Panc1 (cell line): ENCODE results near the gene RACK1. TPM values are rescaled to one million over a fixed set of nuclear protein-coding genes. Genes with fewer than 3 reads are reported as not detected.

Source experiments
- ATAC-seq: fragments of 200-7000 bp; cut with Tn5 transposase; 2 replicates; pipeline ENCODE4 v1.9.1; 2020; ENCODE audit warnings: mild to moderate bottlenecking, moderate library complexity
- BruUV-seq: library from RNA; stranded (reverse); fragments of 400-500 nt; replicated peaks from 2 replicates; lab custom pipeline; 2021; lab: Mats Ljungman, UMichigan
- CTCF ChIA-PET: fragments of 300-600 bp; sonication (Branson Sonifier 250); formaldehyde crosslinking; loops from one replicate; lab custom pipeline; 2022; ENCODE audit warnings: antibody characterized with exemption; lab: Charles Lee
- POLR2A ChIA-PET: fragments of 300-600 bp; sonication (Branson Sonifier 250); formaldehyde crosslinking; loops from one replicate; lab custom pipeline; 2022; ENCODE audit warnings: antibody characterized with exemption; lab: Charles Lee
- DNase-seq: peaks from one replicate; pipeline ENCODE4 v3.0.0-alpha.2; 2010; ENCODE audit warnings: low read depth, low spot score
- H3K27ac ChIP-seq: 2 replicates; pipeline ENCODE4 v1.5.1; 2011; ENCODE audit warnings: mild to moderate bottlenecking, low read length, inconsistent platforms
- H3K27me3 ChIP-seq: fragments of 200-500 bp; sonication (Bioruptor generic); 2 replicates; pipeline ENCODE4 v1.6.0; 2014; ENCODE audit warnings: low read length, inconsistent platforms; ENCODE audit not compliant: control insufficient read depth, insufficient read depth
- H3K36me3 ChIP-seq: fragments of 200-500 bp; sonication (Bioruptor generic); 2 replicates; pipeline ENCODE4 v1.5.1; 2014; ENCODE audit warnings: inconsistent platforms, mild to moderate bottlenecking, low read length, moderate library complexity; ENCODE audit not compliant: control insufficient read depth, insufficient read depth
- H3K4me1 ChIP-seq: 2 replicates; pipeline ENCODE4 v1.5.1; 2011; ENCODE audit warnings: inconsistent platforms, mild to moderate bottlenecking, low read length, moderate library complexity; ENCODE audit not compliant: control insufficient read depth, insufficient read depth
- H3K4me3 ChIP-seq, 2 experiments: 2 replicates each; pipeline ENCODE4 v1.5.1; 2011 to 2012; ENCODE audit warnings: low read depth in 2 of 2, low read length in 2 of 2, mild to moderate bottlenecking in 2 of 2, inconsistent platforms in 1 of 2, moderate library complexity in 1 of 2
- H3K9me3 ChIP-seq: fragments of 200-500 bp; sonication (Bioruptor generic); 2 replicates; pipeline ENCODE4 v1.5.1; 2014; ENCODE audit warnings: low read depth, mild to moderate bottlenecking, inconsistent platforms, low read length, moderate library complexity; ENCODE audit not compliant: control insufficient read depth, insufficient read depth
- CTCF ChIP-seq: fragments of 450-650 bp; IDR thresholded peaks from 2 replicates; pipeline ENCODE4 v1.5.1; 2017; ENCODE audit warnings: mild to moderate bottlenecking
- POLR2AphosphoS5 ChIP-seq: IDR thresholded peaks from 2 replicates; pipeline ENCODE4 v1.6.1; 2012; ENCODE audit warnings: mild to moderate bottlenecking, low read depth, low read length, moderate library complexity
- REST ChIP-seq, 2 experiments: IDR thresholded peaks; 2 replicates each; pipeline ENCODE4 v1.6.1; 2011 to 2012; ENCODE audit warnings: low read depth in 2 of 2, control low read depth in 1 of 2, low read length in 1 of 2, mild to moderate bottlenecking in 1 of 2, moderate library complexity in 1 of 2; ENCODE audit not compliant: insufficient read depth in 1 of 2
- SIN3A ChIP-seq: IDR thresholded peaks from 2 replicates; pipeline ENCODE4 v1.6.1; 2012; ENCODE audit warnings: low read depth, mild to moderate bottlenecking, low read length, moderate library complexity, borderline replicate concordance; ENCODE audit not compliant: insufficient read depth
- TCF7L2 ChIP-seq: IDR thresholded peaks from 2 replicates; pipeline ENCODE4 v1.6.1; 2011; ENCODE audit warnings: mild to moderate bottlenecking, low read depth, low read length, inconsistent platforms
- in situ Hi-C: cut with HindIII; loops from 2 replicates; pipeline ENCODE4 v1.10.0; 2016; ENCODE audit warnings: low sequenced_read_pairs, low pct_unique_long_range_greater_than_20kb
- intact Hi-C: fragments of 100-400 bp; cut with micrococcal nuclease; formaldehyde crosslinking; loops from one replicate; pipeline ENCODE4 v1.10.0; 2022; ENCODE audit not compliant: unreplicated experiment
- total RNA-seq: library from RNA; stranded (reverse); gene quantifications from one replicate; pipeline ENCODE4 v1.2.1, GENCODE V29; 2021; ENCODE audit not compliant: unreplicated experiment

Gene RACK1
- total RNA-seq, 1 experiment from 2014 or later = 1,623 TPM

GRCh38 chr5:181281077-181281983, 37.6 kb upstream of the RACK1 start:
- TF ChIP-seq POLR2AphosphoS5 = no peak
- no peak for TF ChIP-seq SIN3A
- no peak for TF ChIP-seq TCF7L2
- POLR2A ChIA-PET = no interaction called here
- BruUV-seq = no TSS peak
- H3K9me3 ChIP-seq = no peaks in the 10 kb centered on the region
- CTCF ChIA-PET = no interaction called here
- H3K27ac ChIP-seq = no peak overlapping the region
- H3K36me3 ChIP-seq = no peaks in the 10 kb centered on the region
- peaks cover 3% of the 10 kb centered on the region; the same call in 1 of the 2 replicates for H3K27me3 ChIP-seq
- no peaks in the 10 kb centered on the region for H3K4me1 ChIP-seq
- peak overlapping the region in 1 of 2 experiments; percentile 31; a peak in 1 of 4 replicates for H3K4me3 ChIP-seq
- ATAC-seq = no peak
- in situ Hi-C loops (no loop called here), intact Hi-C loops (no loop called here)
- DNase-seq = no peak

- POLR2A ChIA-PET = no interaction called here
- H3K27ac ChIP-seq = no peak overlapping the region
Measured at GRCh38 chr5:181280251-181280762, 36.6 kb upstream of the RACK1 start.

More at GRCh38 chr5:181280251-181280762, 36.6 kb upstream of the RACK1 start:
- Histone ChIP-seq H3K27me3 (peaks cover 3% of the 10 kb centered on the region; the same call in 1 of the 2 replicates), H3K4me1 (no peaks in the 10 kb centered on the region), H3K4me3 (peak overlapping the region in 1 of 2 experiments; percentile 31; a peak in 1 of 4 replicates), H3K9me3 (no peaks in the 10 kb centered on the region), H3K36me3 (no peaks in the 10 kb centered on the region)
- intact Hi-C loops (no loop called here), in situ Hi-C loops (no loop called here)
- no TSS peak for BruUV-seq
- TF ChIP-seq SIN3A (no peak), POLR2AphosphoS5 (no peak), CTCF (no peak), TCF7L2 (no peak), REST (IDR thresholded peaks at IDR 0.05; ENCODE audit: insufficient read depth in 1 of 2, low read depth in 2 of 2, low read length in 1 of 2) (no peak)
- no peak for ATAC-seq
- no peak for DNase-seq
- CTCF ChIA-PET = no interaction called here
